COR-L47 (cell line): ENCODE data around the gene CEP78.
A peak's percentile ranks its signal among the peaks of the same experiment; 100 is the strongest.

ENCODE experiments used
- DNase-seq: peaks from one replicate; lab custom pipeline; 2025; lab: John Stamatoyannopoulos, UW

CEP78 gene

GRCh38 chr9:78286946-78287388, 51.1 kb downstream of the CEP78 start:
- no peak for DNase-seq

- DNase-seq = no peak
Measured at GRCh38 chr9:78288214-78288892, 52.5 kb downstream of the CEP78 start.

GRCh38 chr9:78289474-78289873, 53.6 kb downstream of the CEP78 start:
- DNase-seq = no peak

- no peak for DNase-seq
Measured at GRCh38 chr9:78291240-78291925, 55.5 kb downstream of the CEP78 start.

- DNase-seq = no peak
Measured at GRCh38 chr9:78292026-78292425, 56.2 kb downstream of the CEP78 start.

GRCh38 chr9:78292716-78293497, 57.0 kb downstream of the CEP78 start:
- DNase-seq = no peak

- DNase-seq = no peak
Measured at GRCh38 chr9:78294290-78295176, 58.7 kb downstream of the CEP78 start.

- no peak for DNase-seq
Measured at GRCh38 chr9:78295177-78295575, 59.3 kb downstream of the CEP78 start.

GRCh38 chr9:78295731-78296130, 59.9 kb downstream of the CEP78 start:
- no peak for DNase-seq

GRCh38 chr9:78296201-78296892, 60.5 kb downstream of the CEP78 start:
- peak; percentile 52 for DNase-seq

DNA sequence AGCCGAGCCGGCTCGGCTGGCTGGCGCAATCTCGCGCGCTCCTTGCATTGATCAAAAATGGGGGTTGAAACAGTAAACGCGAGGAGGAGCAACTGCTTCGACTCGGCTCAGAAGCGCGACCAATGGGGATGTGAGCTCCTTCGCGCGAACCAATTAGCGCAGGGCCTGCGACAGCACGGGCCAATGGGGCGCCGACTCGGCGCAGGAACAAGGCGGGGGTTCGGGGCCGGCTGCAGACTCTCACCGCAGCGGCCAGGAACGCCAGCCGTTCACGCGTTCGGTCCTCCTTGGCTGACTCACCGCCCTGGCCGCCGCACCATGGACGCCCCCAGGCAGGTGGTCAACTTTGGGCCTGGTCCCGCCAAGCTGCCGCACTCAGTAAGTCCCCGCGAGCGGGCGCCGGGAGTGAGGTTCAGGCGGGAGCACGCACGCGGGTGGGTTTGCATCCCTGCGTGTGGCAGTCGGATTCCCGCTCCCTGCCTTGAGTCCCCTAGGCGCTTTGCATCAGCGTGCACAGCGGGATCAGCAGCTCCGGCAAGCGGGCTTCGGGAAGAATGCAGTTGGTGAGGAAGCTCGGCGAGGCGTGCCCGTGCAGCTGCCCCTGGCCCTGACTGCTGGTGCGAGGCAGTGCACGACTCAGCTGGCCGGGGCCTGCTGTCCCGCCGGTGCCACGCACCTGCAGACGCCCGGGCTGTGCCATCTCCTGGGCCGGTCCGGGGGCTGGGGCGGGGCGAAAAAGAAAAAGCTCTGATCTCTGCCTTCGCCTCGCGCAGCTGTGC, 61.2 kb downstream of the CEP78 start, which contains the start of gene PSAT1:
PSAT1 (plus strand) TSS at position 233 of the 779 bp plus-strand sequence; CDS start at position 319, 86 bp downstream.
- peak; percentile 98 for DNase-seq

- DNase-seq = no peak
Measured at GRCh38 chr9:78297672-78297961, 61.7 kb downstream of the CEP78 start.

- DNase-seq = no peak
Measured at GRCh38 chr9:78298046-78298765, 62.3 kb downstream of the CEP78 start.

GRCh38 chr9:78300209-78300608, 64.3 kb downstream of the CEP78 start:
- no peak for DNase-seq

- DNase-seq = no peak
Measured at GRCh38 chr9:78301466-78301865, 65.6 kb downstream of the CEP78 start.

DNA sequence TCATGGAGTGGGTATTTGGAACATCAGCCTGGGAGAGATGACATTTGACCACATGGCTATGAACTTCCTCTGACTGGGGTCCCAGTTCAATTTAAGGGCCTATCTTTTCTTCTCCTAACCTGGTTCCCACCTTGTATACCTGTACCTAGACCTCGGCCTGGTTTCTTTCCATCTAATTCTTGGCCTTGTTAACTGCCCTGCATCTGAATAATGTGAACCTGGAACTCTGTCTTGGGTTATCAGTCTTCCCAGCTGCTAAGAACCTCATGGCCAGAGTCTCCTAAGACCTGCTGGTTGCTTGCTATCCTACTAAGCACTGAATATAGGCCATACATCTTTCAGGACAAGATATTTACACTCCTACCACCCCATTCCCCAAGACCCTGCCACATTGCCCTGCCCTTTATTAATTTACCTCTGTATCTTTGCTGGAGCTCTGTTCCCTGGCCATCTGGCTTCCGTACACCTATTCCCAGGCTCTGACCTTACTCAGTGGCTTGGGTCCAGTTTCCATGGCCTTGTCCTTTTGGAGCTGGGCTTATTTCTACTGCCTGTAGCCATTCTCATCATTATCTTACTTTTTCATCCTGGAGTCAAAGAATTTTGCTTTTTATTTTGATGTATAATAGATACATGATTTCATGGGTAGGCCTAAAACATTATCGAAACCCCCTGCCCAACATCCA, 67.6 kb downstream of the CEP78 start:
- no peak for DNase-seq

DNA sequence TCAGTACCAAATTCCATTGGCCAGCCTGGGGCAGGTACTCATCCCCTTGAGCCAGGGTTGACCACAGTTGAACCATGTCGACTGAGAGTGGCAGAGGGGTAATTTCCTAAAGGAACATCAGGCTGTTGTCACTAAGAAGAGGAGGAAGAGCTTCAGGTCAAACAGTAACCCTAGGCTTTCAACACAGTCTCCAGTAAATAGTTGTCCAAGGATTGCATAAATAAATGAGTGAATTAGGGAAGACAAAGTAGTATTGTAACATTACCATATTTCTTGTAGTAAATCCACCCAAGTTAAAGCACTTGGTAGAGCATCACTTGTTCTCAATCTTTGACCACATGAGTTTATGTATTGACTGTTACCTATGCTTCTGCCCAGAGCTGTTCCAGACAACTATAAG, 68.5 kb downstream of the CEP78 start:
- no peak for DNase-seq

GRCh38 chr9:78306222-78307076, 70.6 kb downstream of the CEP78 start:
- DNase-seq = no peak
